Esophagus muscularis mucosa (tissue), 4 donors: ENCODE results near the gene CSK. TPM values are rescaled to one million over a fixed set of nuclear protein-coding genes. Genes with fewer than 3 reads are reported as not detected.

Source experiments
- DNase-seq: peaks from one replicate; pipeline ENCODE4 v3.0.0-alpha.2; 2017; ENCODE audit errors: extremely low spot score
- H3K27ac ChIP-seq, 4 donors: fragments of 200-600 bp; sonication (generic); replicated peaks in 1 of 4; 1 replicate in 3 of 4; 2 replicates in 1 of 4; pipeline ENCODE4 v1.5.1; 2016 to 2019; ENCODE audit warnings: mild to moderate bottlenecking in 1 of 4
- H3K27me3 ChIP-seq, 4 donors: fragments of 200-600 bp; sonication (generic); one replicate each; pipeline versions ENCODE4 v1.5.1 to v1.6.0; 2016 to 2019
- H3K36me3 ChIP-seq, 4 donors: fragments of 200-600 bp; sonication (generic); one replicate each; pipeline ENCODE4 v1.5.1; 2016 to 2019
- H3K4me1 ChIP-seq, 4 donors: fragments of 200-600 bp; sonication (generic); one replicate each; pipeline ENCODE4 v1.5.1; 2016 to 2019
- H3K4me3 ChIP-seq, 4 donors: fragments of 200-600 bp; sonication (generic); 1 replicate in 2 of 4; 2 replicates in 2 of 4; pipeline ENCODE4 v1.5.1; 2016 to 2019; ENCODE audit warnings: mild to moderate bottlenecking in 4 of 4, moderate library complexity in 1 of 4
- H3K9me3 ChIP-seq, 4 donors: fragments of 200-600 bp; sonication (generic); 1 replicate in 3 of 4; 2 replicates in 1 of 4; pipeline ENCODE4 v1.5.1; 2016 to 2019
- CTCF ChIP-seq, 3 experiments: fragments of 200-600 bp in 2 of 3; fragments of 450-650 bp in 1 of 3; sonication (generic) in 2 of 3; IDR thresholded peaks; one replicate each; pipeline ENCODE4 v1.5.1; 2017 to 2019; ENCODE audit warnings: antibody characterized with exemption in 3 of 3, mild to moderate bottlenecking in 2 of 3, moderate library complexity in 1 of 3
- EP300 ChIP-seq: sonication (generic); formaldehyde crosslinking; IDR thresholded peaks from one replicate; pipeline ENCODE4 v1.6.1; 2017; ENCODE audit warnings: antibody characterized with exemption
- POLR2A ChIP-seq: fragments of 450-650 bp; IDR thresholded peaks from one replicate; pipeline ENCODE4 v1.6.1; 2017; ENCODE audit warnings: antibody characterized with exemption, moderate library complexity, mild to moderate bottlenecking, low read depth
- POLR2AphosphoS5 ChIP-seq, 2 donors: sonication (generic); formaldehyde crosslinking; IDR thresholded peaks; one replicate each; pipeline ENCODE4 v1.6.1; 2017; ENCODE audit warnings: antibody characterized with exemption in 2 of 2
- WGBS: methylation state at CpG from one replicate; pipeline ENCODE4 v1.1.5; 2018; 5-methylcytosine and 5-hydroxymethylcytosine counted together
- intact Hi-C: fragments of 100-400 bp; cut with DNase I; formaldehyde crosslinking; loops from one replicate; pipeline ENCODE4 v1.15.1; 2023
- total RNA-seq, 4 donors: library from RNA; depleted of rRNA; stranded (reverse); fragments of >200 nt; gene quantifications; one replicate each; pipeline versions ENCODE4 v1.1.0 to v1.2.1, GENCODE V29; 2016

Gene CSK
- total RNA-seq, 4 donors from 2014 or later, result 14.0 to 28.7 (median 21.9) TPM

GRCh38 chr15:74838137-74838516, 56.2 kb downstream of the CSK start:
- intact Hi-C loops, result no loop called here

GRCh38 chr15:74838746-74839525, 57.1 kb downstream of the CSK start:
- intact Hi-C loops, result no loop called here
- Histone ChIP-seq H3K36me3 (peaks cover 4 to 60% (median 55%) of the 10 kb centered on the region in 4 donors), H3K27ac (no peak overlapping the region), H3K27me3 (no peaks in the 10 kb centered on the region), H3K9me3 (no peaks in the 10 kb centered on the region), H3K4me3 (no peak overlapping the region), H3K4me1 (peaks cover 20 to 39% (median 26%) of the 10 kb centered on the region in 4 donors)
- 87% methylated on average over 11 of the region's 11 CpGs for WGBS
- no peak for TF ChIP-seq EP300
- no peak for TF ChIP-seq CTCF (IDR thresholded peaks at IDR 0.05)
- TF ChIP-seq POLR2AphosphoS5 (IDR thresholded peaks at IDR 0.05), result no peak
- no peak for TF ChIP-seq POLR2A
- no peak for DNase-seq

More at GRCh38 chr15:74838137-74838516, 56.2 kb downstream of the CSK start:
- no peak overlapping the region for H3K27ac ChIP-seq
- H3K4me3 ChIP-seq, result no peak overlapping the region
- DNase-seq, result no peak
- TF ChIP-seq EP300 (no peak), CTCF (IDR thresholded peaks at IDR 0.05) (no peak), POLR2AphosphoS5 (IDR thresholded peaks at IDR 0.05) (no peak), POLR2A (no peak)
- H3K4me1 ChIP-seq, result peaks cover 13 to 31% (median 18%) of the 10 kb centered on the region in 4 donors
- 100% methylated on average over 2 of the region's 10 CpGs for WGBS
- H3K36me3 ChIP-seq, result peaks cover 4 to 60% (median 55%) of the 10 kb centered on the region in 4 donors
- no peaks in the 10 kb centered on the region for H3K27me3 ChIP-seq
- no peaks in the 10 kb centered on the region for H3K9me3 ChIP-seq

- Histone ChIP-seq H3K27me3 (no peaks in the 10 kb centered on the region), H3K4me3 (no peak overlapping the region), H3K27ac (no peak overlapping the region), H3K9me3 (no peaks in the 10 kb centered on the region), H3K36me3 (peaks cover 4 to 64% (median 57%) of the 10 kb centered on the region in 4 donors), H3K4me1 (peaks cover 20 to 46% (median 31%) of the 10 kb centered on the region in 4 donors)
- DNase-seq, result no peak
- no peak for TF ChIP-seq POLR2AphosphoS5 (IDR thresholded peaks at IDR 0.05)
- TF ChIP-seq CTCF (IDR thresholded peaks at IDR 0.05), result no peak
- no peak for TF ChIP-seq POLR2A
- no peak for TF ChIP-seq EP300
- intact Hi-C loops, result no loop called here
- WGBS, result 83% methylated on average over 26 of the region's 31 CpGs
Measured at GRCh38 chr15:74839526-74840395, 57.9 kb downstream of the CSK start.

GRCh38 chr15:74840851-74841775, 59.2 kb downstream of the CSK start:
- no peaks in the 10 kb centered on the region for H3K27me3 ChIP-seq
- no peak for DNase-seq
- no peaks in the 10 kb centered on the region for H3K9me3 ChIP-seq
- no peak for TF ChIP-seq POLR2A
- TF ChIP-seq POLR2AphosphoS5 (IDR thresholded peaks at IDR 0.05), result no peak
- TF ChIP-seq EP300, result no peak
- TF ChIP-seq CTCF (IDR thresholded peaks at IDR 0.05), result no peak
- 92% methylated on average over 9 of the region's 9 CpGs for WGBS
- H3K36me3 ChIP-seq, result peaks cover 4 to 71% (median 66%) of the 10 kb centered on the region in 4 donors
- H3K4me1 ChIP-seq, result peaks cover 20 to 46% (median 31%) of the 10 kb centered on the region in 4 donors
- H3K27ac ChIP-seq, result no peak overlapping the region
- intact Hi-C loops, result no loop called here
- H3K4me3 ChIP-seq, result no peak overlapping the region
